ENCODE results near the gene AP1G2. TPM values are rescaled to one million over a fixed set of nuclear protein-coding genes. Genes with fewer than 3 reads are reported as not detected.

Gene AP1G2
- total RNA-seq, 1 experiment from 2014 or later = 69.7 TPM

DNA sequence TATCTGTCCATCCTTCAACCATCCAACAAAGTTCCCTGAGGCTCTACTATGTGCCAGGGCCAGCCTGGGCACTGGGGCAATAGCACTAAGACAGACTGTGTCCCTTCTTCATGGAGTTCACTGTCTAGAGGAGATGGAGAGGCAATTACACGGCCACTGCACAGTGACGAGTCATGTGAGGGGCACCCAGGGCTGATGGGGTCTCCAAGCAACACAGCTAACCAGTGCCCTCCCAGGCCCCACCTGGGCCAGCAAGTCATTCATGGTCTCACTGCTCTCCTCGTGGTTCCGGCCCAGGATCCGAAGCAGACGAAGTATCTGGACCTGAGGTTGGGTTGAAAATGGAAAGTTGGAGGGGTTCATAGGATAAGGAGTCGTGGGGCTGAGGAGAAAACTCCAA lies 2.7 kb downstream of the AP1G2 start:
- ATAC-seq (no peak), DNase-seq (no peak)
- ChIA-PET POLR2A (ENCODE audit: unreplicated experiment) (no interaction called here), CTCF (no interaction called here)
- H3K4me2 ChIP-seq (ENCODE audit: low read length) = no peak overlapping the region
- no peak overlapping the region for H3K27ac ChIP-seq (ENCODE audit: low read length)
- peaks cover 31% of the 10 kb centered on the region for H3K4me1 ChIP-seq (ENCODE audit: insufficient read depth, low read length)
- no peaks in the 10 kb centered on the region for H3K9me2 ChIP-seq (replicated peaks; ENCODE audit: low read length)
- H3F3A ChIP-seq (ENCODE audit: low read length, unreplicated experiment) = no peaks in the 10 kb centered on the region
- H3K4me3 ChIP-seq (ENCODE audit: low read length) = no peak overlapping the region
- intact Hi-C loops (cut with micrococcal nuclease) = no loop called here
- no peaks in the 10 kb centered on the region for H3K27me3 ChIP-seq (ENCODE audit: low read length)
- H2AFZ ChIP-seq (ENCODE audit: low read length) = no peak overlapping the region
- H3K36me3 ChIP-seq (ENCODE audit: low read depth, low read length) = peaks cover 5% of the 10 kb centered on the region; the same call in 1 of the 2 replicates
- no peaks in the 10 kb centered on the region for H4K20me1 ChIP-seq (ENCODE audit: low read length)
- no TSS peak for BruUV-seq (replicated peaks)
- H3K9me3 ChIP-seq (ENCODE audit: low read length) = no peaks in the 10 kb centered on the region
- H3K9ac ChIP-seq (ENCODE audit: low read length) = no peak overlapping the region
- H3K79me2 ChIP-seq (ENCODE audit: low read length) = peaks cover 9% of the 10 kb centered on the region; the same call in 1 of the 2 replicates
- TF ChIP-seq EZH2phosphoT487 (IDR thresholded peaks at IDR 0.05; ENCODE audit: borderline replicate concordance, low read length) (no peak), EZH2 (IDR thresholded peaks at IDR 0.05; ENCODE audit: low read length, unreplicated experiment) (no peak)
- TF ChIP-seq, protein P1, sequence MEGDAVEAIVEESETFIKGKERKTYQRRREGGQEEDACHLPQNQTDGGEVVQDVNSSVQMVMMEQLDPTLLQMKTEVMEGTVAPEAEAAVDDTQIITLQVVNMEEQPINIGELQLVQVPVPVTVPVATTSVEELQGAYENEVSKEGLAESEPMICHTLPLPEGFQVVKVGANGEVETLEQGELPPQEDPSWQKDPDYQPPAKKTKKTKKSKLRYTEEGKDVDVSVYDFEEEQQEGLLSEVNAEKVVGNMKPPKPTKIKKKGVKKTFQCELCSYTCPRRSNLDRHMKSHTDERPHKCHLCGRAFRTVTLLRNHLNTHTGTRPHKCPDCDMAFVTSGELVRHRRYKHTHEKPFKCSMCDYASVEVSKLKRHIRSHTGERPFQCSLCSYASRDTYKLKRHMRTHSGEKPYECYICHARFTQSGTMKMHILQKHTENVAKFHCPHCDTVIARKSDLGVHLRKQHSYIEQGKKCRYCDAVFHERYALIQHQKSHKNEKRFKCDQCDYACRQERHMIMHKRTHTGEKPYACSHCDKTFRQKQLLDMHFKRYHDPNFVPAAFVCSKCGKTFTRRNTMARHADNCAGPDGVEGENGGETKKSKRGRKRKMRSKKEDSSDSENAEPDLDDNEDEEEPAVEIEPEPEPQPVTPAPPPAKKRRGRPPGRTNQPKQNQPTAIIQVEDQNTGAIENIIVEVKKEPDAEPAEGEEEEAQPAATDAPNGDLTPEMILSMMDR (conservative IDR thresholded peaks at IDR 0.05; ENCODE audit: low read depth, low read length) = no peak

DNA sequence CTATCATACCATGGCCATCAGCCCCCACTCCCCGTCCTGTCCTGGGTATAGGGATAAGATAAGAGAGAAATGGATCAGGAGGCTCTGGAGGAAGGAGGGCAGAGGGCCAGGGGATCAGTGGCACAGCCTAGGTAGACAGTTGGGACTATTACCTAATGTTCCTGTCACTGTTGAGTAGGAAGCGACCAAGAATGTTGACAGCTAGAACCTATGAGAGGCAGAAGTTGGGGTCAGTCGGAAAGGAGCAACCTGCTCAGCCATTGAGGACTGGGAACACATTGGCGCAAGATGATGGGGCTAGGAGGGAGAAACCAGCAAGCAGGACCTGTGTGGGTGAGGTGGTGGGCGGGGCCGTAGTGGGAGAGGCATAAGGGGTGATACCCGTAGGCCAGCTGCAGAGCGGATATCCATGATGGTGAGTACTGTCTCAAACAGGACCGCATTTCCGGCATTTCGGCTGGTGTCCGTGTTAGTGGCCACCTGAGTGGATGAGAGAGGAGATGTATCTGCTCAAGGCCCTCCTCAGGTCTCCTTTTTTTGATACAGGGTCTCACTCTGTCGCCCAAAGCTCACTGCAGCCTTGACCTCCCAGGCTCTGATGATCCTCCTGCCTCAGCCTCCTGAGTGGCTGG lies 3.3 kb downstream of the AP1G2 start:
- H3K79me2 ChIP-seq (ENCODE audit: low read length) = peaks cover 9% of the 10 kb centered on the region; the same call in 1 of the 2 replicates
- POLR2A ChIA-PET (ENCODE audit: unreplicated experiment) = no interaction called here
- H3K36me3 ChIP-seq (ENCODE audit: low read depth, low read length) = peaks cover 8% of the 10 kb centered on the region
- ATAC-seq = no peak
- H3K4me3 ChIP-seq (ENCODE audit: low read length) = no peak overlapping the region
- no peak overlapping the region for H3K9ac ChIP-seq (ENCODE audit: low read length)
- BruUV-seq (replicated peaks) = no TSS peak
- no peaks in the 10 kb centered on the region for H3K27me3 ChIP-seq (ENCODE audit: low read length)
- peaks cover 28% of the 10 kb centered on the region for H3K4me1 ChIP-seq (ENCODE audit: insufficient read depth, low read length)
- no peaks in the 10 kb centered on the region for H3K9me3 ChIP-seq (ENCODE audit: low read length)
- DNase-seq = no peak
- CTCF ChIA-PET = no interaction called here
- TF ChIP-seq EZH2 (IDR thresholded peaks at IDR 0.05; ENCODE audit: low read length, unreplicated experiment) (no peak), EZH2phosphoT487 (IDR thresholded peaks at IDR 0.05; ENCODE audit: borderline replicate concordance, low read length) (no peak)
- TF ChIP-seq, protein P1 (conservative IDR thresholded peaks at IDR 0.05; ENCODE audit: low read depth, low read length) = no peak
- no peak overlapping the region for H3K4me2 ChIP-seq (ENCODE audit: low read length)
- H3K9me2 ChIP-seq (replicated peaks; ENCODE audit: low read length) = no peaks in the 10 kb centered on the region
- no peak overlapping the region for H3K27ac ChIP-seq (ENCODE audit: low read length)
- H3F3A ChIP-seq (ENCODE audit: low read length, unreplicated experiment) = no peaks in the 10 kb centered on the region
- no peak overlapping the region for H2AFZ ChIP-seq (ENCODE audit: low read length)
- intact Hi-C loops (cut with micrococcal nuclease) = no loop called here
- H4K20me1 ChIP-seq (ENCODE audit: low read length) = no peaks in the 10 kb centered on the region

DNA sequence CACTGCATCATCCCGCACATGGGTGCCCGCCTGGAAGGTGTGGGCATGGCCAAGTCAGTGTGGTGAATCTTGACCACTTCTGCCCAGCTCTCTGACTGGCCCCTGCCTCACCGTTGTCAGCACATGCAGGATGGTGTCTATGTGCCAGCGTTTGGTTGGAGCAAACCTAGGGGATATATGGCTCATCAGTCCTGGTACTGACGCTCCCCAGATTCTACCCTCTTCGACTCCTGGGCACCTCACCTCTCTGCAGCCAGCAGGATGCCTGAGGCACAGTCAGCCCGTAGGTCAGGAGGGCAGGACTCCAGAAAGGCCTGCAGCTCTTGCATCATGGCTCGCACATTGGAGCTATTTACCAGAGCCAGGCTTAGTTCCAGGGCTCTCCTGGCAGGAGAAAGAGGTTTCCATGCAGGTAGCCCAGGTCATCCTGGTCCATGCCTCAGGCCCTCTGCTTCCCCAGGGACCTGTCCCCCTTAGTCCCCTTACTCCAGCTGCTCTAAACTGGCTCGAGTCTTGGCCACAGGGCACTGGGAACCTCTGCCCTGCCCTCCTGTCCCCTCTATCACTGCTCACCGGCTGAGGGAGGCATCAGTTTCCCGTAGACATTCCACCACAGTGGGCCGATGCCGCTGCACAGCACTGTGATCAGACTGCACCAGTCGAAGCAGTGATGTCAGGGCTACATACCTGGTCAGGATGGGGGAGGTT lies 4.0 kb downstream of the AP1G2 start:
- no TSS peak for BruUV-seq (replicated peaks)
- H3K4me2 ChIP-seq (ENCODE audit: low read length) = no peak overlapping the region
- no peaks in the 10 kb centered on the region for H4K20me1 ChIP-seq (ENCODE audit: low read length)
- intact Hi-C loops (cut with micrococcal nuclease) = no loop called here
- H3K4me3 ChIP-seq (ENCODE audit: low read length) = no peak overlapping the region
- CTCF ChIA-PET = no interaction called here
- no peak overlapping the region for H2AFZ ChIP-seq (ENCODE audit: low read length)
- peaks cover 11% of the 10 kb centered on the region for H3K79me2 ChIP-seq (ENCODE audit: low read length)
- no peak overlapping the region for H3K27ac ChIP-seq (ENCODE audit: low read length)
- DNase-seq = no peak
- H3F3A ChIP-seq (ENCODE audit: low read length, unreplicated experiment) = no peaks in the 10 kb centered on the region
- H3K9me3 ChIP-seq (ENCODE audit: low read length) = no peaks in the 10 kb centered on the region
- TF ChIP-seq EZH2 (IDR thresholded peaks at IDR 0.05; ENCODE audit: low read length, unreplicated experiment) (no peak), EZH2phosphoT487 (IDR thresholded peaks at IDR 0.05; ENCODE audit: borderline replicate concordance, low read length) (no peak)
- TF ChIP-seq, protein P1 (conservative IDR thresholded peaks at IDR 0.05; ENCODE audit: low read depth, low read length) = no peak
- H3K9ac ChIP-seq (ENCODE audit: low read length) = no peak overlapping the region
- no peaks in the 10 kb centered on the region for H3K9me2 ChIP-seq (replicated peaks; ENCODE audit: low read length)
- POLR2A ChIA-PET (ENCODE audit: unreplicated experiment) = no interaction called here
- ATAC-seq = no peak
- H3K4me1 ChIP-seq (ENCODE audit: insufficient read depth, low read length) = peaks cover 27% of the 10 kb centered on the region
- no peaks in the 10 kb centered on the region for H3K27me3 ChIP-seq (ENCODE audit: low read length)
- H3K36me3 ChIP-seq (ENCODE audit: low read depth, low read length) = peaks cover 12% of the 10 kb centered on the region

All from PC-3 (cell line).